Fibroblast of skin of abdomen (primary cell): Measurements from ENCODE around the gene HIVEP3.

Experiments
- DNase-seq: peaks from one replicate; pipeline ENCODE4 v3.0.0-alpha.2; 2013

HIVEP3 gene

DNA sequence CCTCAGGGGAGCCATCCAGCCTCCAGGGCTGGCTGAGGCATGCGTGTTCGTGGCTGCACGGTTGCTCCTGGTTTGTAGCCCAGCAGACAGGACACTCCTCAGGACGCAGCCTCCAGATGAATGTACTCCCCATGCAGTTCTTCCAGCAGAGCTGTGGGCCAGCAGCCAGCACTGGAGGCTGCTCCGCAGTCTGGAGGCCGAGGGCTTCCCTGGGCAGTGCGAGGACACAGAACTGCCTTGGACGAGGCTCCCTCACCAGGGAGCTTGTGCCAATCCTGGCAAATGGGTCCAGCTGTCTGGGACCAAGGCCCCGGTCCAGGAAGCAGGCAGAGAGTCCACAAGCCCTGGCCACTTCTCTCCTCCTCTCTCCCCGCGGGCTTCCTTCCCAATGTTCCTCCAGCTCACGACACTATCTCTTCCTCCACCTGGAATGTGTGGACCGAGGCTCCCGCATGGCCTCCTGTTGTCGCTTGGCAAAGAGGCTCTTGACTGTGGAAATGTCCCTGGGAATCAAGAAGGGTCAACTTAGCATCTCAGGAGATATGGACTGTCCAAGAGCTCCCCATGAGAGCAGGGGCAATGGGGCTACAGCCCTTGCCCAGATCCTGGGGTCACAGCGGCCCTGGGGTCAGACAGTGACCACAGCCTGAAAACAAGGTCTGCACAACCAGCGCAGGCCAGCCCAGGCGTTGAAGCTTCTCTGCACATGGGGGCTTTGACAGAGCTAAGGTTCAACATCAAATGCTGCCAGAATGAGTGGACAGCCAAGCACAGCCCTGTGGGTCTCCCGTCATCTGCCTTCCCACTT lies 439.5 kb downstream of the HIVEP3 start:
- DNase-seq, result no peak

- DNase-seq, result no peak
Measured at GRCh38 chr1:41478118-41478748, 440.5 kb downstream of the HIVEP3 start.

DNA sequence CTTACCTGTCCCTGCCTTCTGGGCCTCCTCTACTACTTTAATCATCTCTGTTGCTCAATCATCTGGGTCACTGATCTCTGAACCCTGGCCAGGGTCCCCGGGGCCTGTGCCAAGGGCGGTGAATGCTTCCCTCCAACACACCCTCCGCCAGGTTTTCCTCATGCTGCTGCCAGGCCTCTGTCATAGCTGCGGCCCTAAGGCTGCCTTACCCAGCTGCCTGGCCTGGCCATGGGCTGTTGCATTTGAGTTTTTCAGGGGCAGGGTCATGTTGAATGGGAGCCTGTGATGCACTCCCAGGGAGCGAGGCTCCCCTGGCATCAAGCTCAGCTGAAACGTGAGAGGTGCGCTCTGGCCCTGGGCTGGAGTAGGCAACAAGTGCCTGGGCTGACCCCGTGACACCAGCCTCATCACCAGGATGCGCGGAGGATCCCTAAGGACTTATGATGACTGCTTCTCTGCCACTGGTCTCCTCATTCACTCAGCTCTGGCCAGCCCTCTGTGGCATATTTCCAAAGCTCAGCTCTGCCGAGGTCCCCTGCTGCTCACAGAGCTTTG lies 441.8 kb downstream of the HIVEP3 start:
- DNase-seq, result no peak

DNA sequence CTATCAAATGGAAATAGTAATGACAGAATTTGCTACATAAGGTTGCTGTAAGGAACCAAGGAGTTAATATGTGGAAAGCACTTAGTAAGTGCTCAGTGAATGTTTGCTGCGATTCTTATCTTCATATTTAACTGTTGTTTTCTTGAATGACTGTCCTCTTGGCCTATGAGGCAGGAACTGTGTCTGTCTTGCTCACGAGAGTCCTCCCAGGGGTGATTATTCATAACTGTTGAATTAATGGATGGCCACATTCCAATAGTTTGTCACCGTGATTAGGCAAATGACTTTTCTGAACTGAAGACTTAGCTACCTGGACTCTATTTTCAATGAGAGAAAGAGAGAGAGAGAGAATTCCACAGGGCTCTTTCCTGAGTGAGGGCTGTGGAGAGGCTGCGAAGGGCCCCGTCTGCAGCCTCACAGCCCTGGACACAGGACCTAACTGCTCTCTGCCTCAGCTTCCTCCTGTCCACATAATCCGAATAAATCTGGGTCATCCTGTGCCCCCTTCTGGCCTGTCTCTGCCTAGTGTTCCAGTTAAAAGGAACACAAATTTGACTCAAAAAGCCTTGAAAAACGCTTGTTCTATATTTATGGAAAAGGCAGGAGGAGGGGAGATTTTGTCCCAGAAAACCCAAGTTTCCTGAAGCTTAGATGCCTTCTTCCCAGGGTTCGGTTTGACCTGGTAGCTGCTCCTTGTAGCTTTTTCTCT lies 442.7 kb downstream of the HIVEP3 start:
- no peak for DNase-seq

- no peak for DNase-seq
Measured at GRCh38 chr1:41475346-41475745, 443.4 kb downstream of the HIVEP3 start.

GRCh38 chr1:41474490-41475271 lies 444.0 kb downstream of the HIVEP3 start:
- DNase-seq, result no peak

GRCh38 chr1:41473738-41474362 lies 444.9 kb downstream of the HIVEP3 start:
- no peak for DNase-seq

DNA sequence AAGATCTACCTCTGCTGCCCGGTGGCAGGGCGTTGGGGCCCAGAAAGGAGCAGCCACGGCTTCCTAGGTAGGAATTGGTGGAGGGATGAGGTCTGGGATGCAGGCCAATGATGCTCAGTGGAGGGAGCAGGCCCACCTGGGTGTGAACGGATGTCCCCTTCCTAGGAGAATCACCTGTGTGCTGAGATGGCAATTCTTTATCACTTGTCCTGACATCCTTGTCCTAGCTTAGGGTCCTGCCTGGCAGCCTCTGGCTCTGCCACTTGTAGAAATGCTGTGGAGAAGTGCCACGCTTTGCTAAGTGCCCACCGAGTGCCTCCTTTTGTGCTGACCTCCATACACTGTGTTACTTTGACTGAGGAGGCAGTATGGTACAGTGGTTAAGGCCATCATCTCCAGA lies 447.1 kb downstream of the HIVEP3 start:
- DNase-seq, result no peak

- no peak for DNase-seq
Measured at GRCh38 chr1:41469706-41470105, 449.0 kb downstream of the HIVEP3 start.

DNA sequence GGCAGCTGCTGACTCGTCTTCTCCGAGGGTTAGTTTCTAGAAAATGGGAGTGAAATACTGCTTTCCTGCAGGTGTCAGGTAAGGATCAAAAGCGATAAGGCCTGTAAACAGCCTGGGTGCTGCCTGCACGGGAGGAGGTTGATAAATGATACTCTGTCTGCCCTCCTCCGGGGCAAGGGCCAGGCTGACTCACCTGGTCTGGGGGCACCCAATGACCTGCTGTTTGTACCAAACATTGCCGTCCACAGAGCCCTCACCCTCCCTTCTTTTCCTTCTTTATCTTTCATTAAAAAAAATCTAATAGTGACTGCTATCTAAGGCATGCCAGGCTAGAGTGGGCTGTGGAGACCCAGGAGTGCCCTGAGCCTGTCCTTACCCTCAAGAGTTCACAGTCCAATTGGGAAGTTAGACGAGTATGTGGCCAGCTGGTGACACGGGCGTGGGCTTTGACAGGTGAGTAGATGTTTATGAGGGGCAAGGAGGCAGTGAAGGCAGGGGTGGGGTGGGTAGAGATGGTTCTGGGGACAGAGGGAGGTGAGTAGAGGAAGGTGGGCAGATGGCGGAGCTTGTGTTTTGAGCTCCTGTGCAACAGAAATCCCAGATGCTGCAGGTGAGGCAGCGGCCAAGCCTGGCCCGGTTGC lies 450.5 kb downstream of the HIVEP3 start:
- DNase-seq, result no peak

GRCh38 chr1:41467673-41468072 lies 451.0 kb downstream of the HIVEP3 start:
- no peak for DNase-seq

- DNase-seq, result no peak
Measured at GRCh38 chr1:41466146-41466545, 452.6 kb downstream of the HIVEP3 start.

- DNase-seq, result no peak
Measured at GRCh38 chr1:41465741-41466140, 453.0 kb downstream of the HIVEP3 start.

DNA sequence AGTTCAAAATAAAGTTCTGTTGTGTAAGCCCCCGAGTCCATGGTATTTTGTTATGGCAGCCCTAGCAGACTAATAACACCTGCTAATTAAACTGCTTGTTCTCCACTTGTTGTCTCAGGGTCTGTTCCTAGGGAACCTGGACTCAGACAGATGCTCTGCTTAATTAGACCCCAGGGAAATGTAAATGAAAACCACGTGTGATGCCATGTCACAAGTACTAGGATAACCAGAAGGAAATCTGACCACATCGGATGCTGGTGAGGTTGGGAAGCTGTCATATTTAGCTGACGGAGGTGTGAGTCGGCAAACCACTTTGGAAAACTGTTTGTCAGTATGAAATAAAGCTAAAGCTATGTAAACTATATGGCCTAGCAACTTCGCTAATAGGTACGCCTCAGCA lies 453.8 kb downstream of the HIVEP3 start:
- DNase-seq, result no peak

DNA sequence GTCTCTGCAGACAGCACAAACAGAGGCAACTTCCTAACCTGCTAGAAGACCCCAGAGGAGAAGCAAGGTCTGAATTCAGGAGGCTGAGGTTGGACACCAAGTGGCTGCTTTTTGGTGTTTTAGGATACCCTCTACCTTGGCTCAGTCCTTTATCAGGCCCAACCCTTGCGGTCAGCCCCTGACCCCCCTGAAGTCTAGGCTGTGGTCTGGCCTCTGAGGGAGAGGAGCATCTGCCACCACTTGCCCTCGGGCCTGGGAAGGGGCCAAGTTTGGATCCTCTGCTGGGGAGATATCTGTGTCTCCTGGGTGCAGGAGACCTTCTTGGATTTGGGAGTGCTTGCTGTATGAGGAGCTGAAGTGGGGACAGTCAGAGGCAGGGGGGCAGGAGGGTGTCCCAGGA lies 455.2 kb downstream of the HIVEP3 start:
- DNase-seq, result no peak

DNA sequence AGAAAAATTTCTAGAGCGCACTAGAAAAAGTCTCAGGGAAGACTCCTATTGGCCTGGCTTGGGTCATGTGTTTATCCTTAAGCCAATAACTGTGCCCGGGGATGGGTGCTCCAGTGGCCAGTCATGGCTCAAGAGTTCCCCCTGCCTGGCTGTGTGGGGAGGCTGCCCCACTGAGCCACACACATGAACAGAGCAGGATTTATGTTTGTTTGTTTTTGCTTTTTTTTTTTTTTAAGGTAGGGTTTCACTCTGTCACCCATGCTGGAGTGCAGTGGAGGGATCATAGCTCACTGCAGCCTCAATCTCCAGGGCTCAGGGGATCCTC lies 456.1 kb downstream of the HIVEP3 start:
- no peak for DNase-seq

GRCh38 chr1:41461790-41462679 lies 456.7 kb downstream of the HIVEP3 start:
- DNase-seq, result no peak

- peak; percentile 52 for DNase-seq
Measured at GRCh38 chr1:41456847-41457540, 461.7 kb downstream of the HIVEP3 start.
